Endothelial cell of umbilical vein (primary cell): ENCODE measurements around the gene DGKI. TPM values are rescaled to one million over a fixed set of nuclear protein-coding genes. Genes with fewer than 3 reads are reported as not detected.

Experiments
- BruUV-seq: library from RNA; stranded (reverse); fragments of 400-500 nt; replicated peaks from 2 replicates; lab custom pipeline; 2021; lab: Mats Ljungman, UMichigan
- CTCF ChIA-PET: fragments of 300-600, 350-600 bp; sonication (Branson Sonifier 250); formaldehyde crosslinking; loops from one replicate; lab custom pipeline; 2021; ENCODE audit warnings: antibody characterized with exemption, inconsistent platforms; lab: Charles Lee
- POLR2A ChIA-PET: fragments of 300-600, 350-600 bp; sonication (Branson Sonifier 250); formaldehyde crosslinking; loops from one replicate; lab custom pipeline; 2021; ENCODE audit warnings: antibody characterized with exemption, inconsistent platforms; lab: Charles Lee
- DNase-seq: peaks from one replicate; pipeline ENCODE4 v3.0.0-alpha.2; 2011; ENCODE audit warnings: low read depth, low spot score
- FAIRE-seq: peaks from 2 replicates; lab custom pipeline; 2011; peaks lifted over from hg19 to GRCh38; lab: Jason Lieb, UNC
- H2AFZ ChIP-seq: 2 replicates; pipeline ENCODE4 v1.6.0; 2012; ENCODE audit warnings: low read depth, low read length, control low read depth, inconsistent platforms
- H3K27ac ChIP-seq: 2 replicates; pipeline ENCODE4 v1.5.1; 2011; ENCODE audit warnings: low read depth, mild to moderate bottlenecking, control low read depth, low read length, moderate library complexity; ENCODE audit not compliant: insufficient read depth
- H3K27me3 ChIP-seq, 2 experiments: 2 replicates each; pipeline versions ENCODE4 v1.6.0 to v1.6.1; 2011; ENCODE audit warnings: low read length in 2 of 2, mixed read lengths in 1 of 2; ENCODE audit not compliant: control insufficient read depth in 2 of 2, insufficient read depth in 2 of 2
- H3K36me3 ChIP-seq, 2 experiments: 2 replicates in 1 of 2; 3 replicates in 1 of 2; pipeline ENCODE4 v1.5.1; 2011; ENCODE audit warnings: low read length in 2 of 2, mild to moderate bottlenecking in 1 of 2, moderate library complexity in 1 of 2; ENCODE audit not compliant: control insufficient read depth in 2 of 2, insufficient read depth in 2 of 2; ENCODE audit errors: extremely low read depth in 1 of 2
- H3K4me1 ChIP-seq: 3 replicates; pipeline ENCODE4 v1.5.1; 2011; ENCODE audit warnings: mild to moderate bottlenecking, low read length; ENCODE audit not compliant: control insufficient read depth, insufficient read depth; ENCODE audit errors: extremely low read depth
- H3K4me2 ChIP-seq: 2 replicates; pipeline ENCODE4 v1.6.1; 2011; ENCODE audit warnings: low read length, control low read depth, mixed read lengths; ENCODE audit not compliant: insufficient read depth
- H3K4me3 ChIP-seq, 3 experiments: fragments of 200-600 bp in 1 of 3; sonication (generic), shearing (Covaris generic) in 1 of 3; replicated peaks in 1 of 3; 2 replicates each; pipeline ENCODE4 v1.5.1; 2011 to 2016; ENCODE audit warnings: control low read depth in 3 of 3, low read length in 3 of 3, mild to moderate bottlenecking in 2 of 3, inconsistent platforms in 1 of 3, low read depth in 1 of 3, moderate library complexity in 1 of 3; ENCODE audit not compliant: insufficient read depth in 1 of 3
- H3K79me2 ChIP-seq: 2 replicates; pipeline ENCODE4 v1.6.0; 2012; ENCODE audit warnings: low read length, inconsistent platforms; ENCODE audit not compliant: control insufficient read depth, insufficient read depth
- H3K9ac ChIP-seq: replicated peaks from 2 replicates; pipeline ENCODE3; 2011; ENCODE audit warnings: low read length, control low read depth; ENCODE audit not compliant: insufficient read depth; ENCODE audit errors: extremely low read depth
- H3K9me1 ChIP-seq: replicated peaks from 3 replicates; pipeline ENCODE4 v1.6.0; 2011; ENCODE audit warnings: mild to moderate bottlenecking, low read length; ENCODE audit not compliant: control insufficient read depth, insufficient read depth; ENCODE audit errors: extremely low read depth
- H3K9me3 ChIP-seq: replicated peaks from 2 replicates; pipeline ENCODE4 v1.5.1; 2012; ENCODE audit warnings: low read length, inconsistent platforms; ENCODE audit not compliant: control insufficient read depth, insufficient read depth
- H4K20me1 ChIP-seq: replicated peaks from 2 replicates; pipeline ENCODE3; 2011; ENCODE audit warnings: mild to moderate bottlenecking, low read length; ENCODE audit not compliant: control insufficient read depth, insufficient read depth; ENCODE audit errors: extremely low read depth
- CTCF ChIP-seq, 2 donors: IDR thresholded peaks; 1 replicate in 1 of 2; 2 replicates in 1 of 2; pipeline ENCODE4 v1.5.1; 2011; ENCODE audit warnings: low read length in 2 of 2, mild to moderate bottlenecking in 2 of 2, moderate library complexity in 2 of 2, control low read depth in 1 of 2, inconsistent platforms in 1 of 2, low read depth in 1 of 2; ENCODE audit not compliant: insufficient read depth in 1 of 2; ENCODE audit errors: extremely low read depth in 1 of 2
- EZH2 ChIP-seq: IDR thresholded peaks from 2 replicates; pipeline ENCODE4 v1.6.1; 2012; ENCODE audit warnings: borderline replicate concordance, low read depth, mild to moderate bottlenecking, moderate library complexity, low read length, inconsistent platforms; ENCODE audit not compliant: severe bottlenecking
- FOS ChIP-seq: IDR thresholded peaks from 2 replicates; pipeline ENCODE4 v1.6.1; 2011; ENCODE audit warnings: mild to moderate bottlenecking, low read length, moderate library complexity, borderline replicate concordance; ENCODE audit not compliant: insufficient read depth
- GATA2 ChIP-seq: IDR thresholded peaks from 2 replicates; pipeline ENCODE4 v1.7.0; 2011; ENCODE audit warnings: low read depth, mild to moderate bottlenecking, moderate library complexity, mixed read lengths, low read length; ENCODE audit not compliant: insufficient read length, insufficient read depth
- JUN ChIP-seq: IDR thresholded peaks from 2 replicates; pipeline ENCODE4 v1.6.1; 2011; ENCODE audit warnings: borderline replicate concordance, low read depth; ENCODE audit not compliant: insufficient read length, insufficient read depth
- MYC ChIP-seq: IDR thresholded peaks from one replicate; pipeline ENCODE4 v1.6.1; 2011; ENCODE audit warnings: mild to moderate bottlenecking, low read depth, low read length
- POLR2A ChIP-seq: IDR thresholded peaks from 2 replicates; pipeline ENCODE4 v1.6.1; 2012; ENCODE audit warnings: low read depth, mild to moderate bottlenecking, control low read depth, low read length
- POLR2AphosphoS5 ChIP-seq: IDR thresholded peaks from 2 replicates; pipeline ENCODE4 v1.6.1; 2012; ENCODE audit warnings: low read depth, mild to moderate bottlenecking, control low read depth, low read length, moderate library complexity; ENCODE audit not compliant: insufficient read depth
- dilution Hi-C: fragments of 300-500 bp; cut with MboI; formaldehyde crosslinking; loops from one replicate; pipeline ENCODE4 v1.15.0; 2019; ENCODE audit warnings: low sequenced_read_pairs; ENCODE audit not compliant: extremely low pct_ligation_motif_present
- intact Hi-C: fragments of 100-400 bp; cut with micrococcal nuclease; formaldehyde crosslinking; loops from one replicate; pipeline ENCODE4 v1.10.0; 2022
- polyA plus RNA-seq, 4 experiments: library from polyadenylated mRNA; depleted of rRNA in 3 of 4; stranded (reverse) in 3 of 4; unstranded in 1 of 4; fragments of >200 nt; gene quantifications; 2 replicates each; pipeline versions ENCODE4 v1.2.1 to v1.2.3, GENCODE V29; 2011 to 2012; ENCODE audit warnings: missing spikeins in 1 of 4
- total RNA-seq: library from RNA; stranded (reverse); gene quantifications from 2 replicates; pipeline ENCODE4 v1.2.3, GENCODE V29; 2021
- TF ChIP-seq, protein P1 (sequence below): IDR thresholded peaks from 2 replicates; pipeline ENCODE4 v1.6.1; 2011; ENCODE audit not compliant: insufficient read depth, insufficient read length

The DGKI gene
- total and polyA plus RNA-seq, 2 donors (not counting 3 experiments of a cell fraction or from before 2014, with no cell fraction given): 0.11 to 0.51 TPM

- H3K36me3 ChIP-seq: no peaks in the 10 kb centered on the region
- H3K9me1 ChIP-seq: no peaks in the 10 kb centered on the region
- no peak overlapping the region for H3K4me2 ChIP-seq
- no peak overlapping the region for H3K27ac ChIP-seq
- H3K9me3 ChIP-seq: no peaks in the 10 kb centered on the region
- POLR2A ChIA-PET: no interaction called here
- CTCF ChIA-PET: interaction anchor here (1.2 to 1.3 kb wide), 2 partner anchors 9 to 72 kb away, joined by 4 to 5 read pairs; no protein-coding TSS in a partner anchor
- no peak for FAIRE-seq
- TF ChIP-seq MYC (no peak), GATA2 (no peak), CTCF (IDR thresholded peaks at IDR 0.05; ENCODE audit: extremely low read depth in 1 of 2, insufficient read depth in 1 of 2, low read depth in 1 of 2, low read length in 2 of 2) (no peak), FOS (no peak), JUN (no peak), EZH2 (no peak), POLR2A (no peak), POLR2AphosphoS5 (no peak)
- TF ChIP-seq, protein P1, sequence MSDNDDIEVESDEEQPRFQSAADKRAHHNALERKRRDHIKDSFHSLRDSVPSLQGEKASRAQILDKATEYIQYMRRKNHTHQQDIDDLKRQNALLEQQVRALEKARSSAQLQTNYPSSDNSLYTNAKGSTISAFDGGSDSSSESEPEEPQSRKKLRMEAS: no peak
- no TSS peak for BruUV-seq
- H3K27me3 ChIP-seq: peaks cover 0 to 6% of the 10 kb centered on the region in 2 experiments
- no peak for DNase-seq
- intact Hi-C loops: no loop called here
- H3K79me2 ChIP-seq: no peaks in the 10 kb centered on the region
- H3K9ac ChIP-seq: no peak overlapping the region
- no peak overlapping the region for H3K4me3 ChIP-seq
- dilution Hi-C loops: no loop called here
- H4K20me1 ChIP-seq: no peaks in the 10 kb centered on the region
- H3K4me1 ChIP-seq: no peaks in the 10 kb centered on the region
- no peak overlapping the region for H2AFZ ChIP-seq
Measured at GRCh38 chr7:137519947-137520346, 326.8 kb downstream of the DGKI start.
